ENCODE measurements around the gene HORMAD1.
"Not testable (repeated sequence)": the region's sequence is repeated elsewhere in the genome, so short reads cannot be mapped to it uniquely, and the experiment has no call there.

HORMAD1 gene

GRCh38 chr1:150696995-150697927, 23.4 kb downstream of the HORMAD1 start, which contains the start of gene GOLPH3L:
Gene GOLPH3L, minus strand, starts transcription at chr1:150697154. Its CDS starts 2,316 bp downstream, at chr1:150694838.
- peak; percentile 78 for DNase-seq

DNA sequence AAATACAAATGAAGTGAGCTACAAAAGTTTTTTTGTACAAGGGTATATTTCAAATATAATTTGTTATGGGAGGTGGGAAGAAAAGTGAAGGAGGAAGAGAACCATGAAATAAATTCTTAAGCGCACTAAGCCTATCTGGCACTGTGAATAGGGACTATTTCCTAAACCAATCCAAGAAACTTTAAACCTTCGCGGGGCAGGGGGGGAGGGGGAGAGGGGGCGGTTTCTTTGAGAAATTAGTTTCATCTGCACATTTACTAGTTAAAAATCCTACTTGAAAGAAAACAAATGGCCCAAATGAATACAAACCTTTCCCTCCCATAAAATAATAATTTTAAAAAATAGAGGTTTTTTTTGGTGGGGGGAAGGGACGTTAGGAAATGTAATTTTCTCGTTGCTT, 24.1 kb downstream of the HORMAD1 start:
- DNase-seq: no peak

DNA sequence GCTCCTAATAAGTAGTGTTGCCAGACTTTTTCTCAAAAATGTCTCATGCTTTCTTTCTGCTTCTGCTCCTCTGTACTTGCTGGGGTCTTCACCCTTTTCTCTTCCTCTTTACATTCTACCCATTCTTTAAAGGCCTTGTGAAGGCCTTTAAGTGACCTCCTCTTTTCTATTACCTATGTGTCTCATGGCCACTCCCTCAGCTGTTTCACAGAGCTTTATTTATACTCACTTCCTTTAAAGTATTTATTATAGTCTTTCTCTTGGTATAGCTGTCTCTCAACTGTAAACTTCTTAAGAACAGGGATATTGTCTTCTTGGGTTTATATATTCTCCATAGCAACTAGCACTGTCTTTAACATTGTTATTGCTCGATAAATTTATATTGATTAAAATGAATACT, 24.5 kb downstream of the HORMAD1 start:
- no peak for DNase-seq

- no peak for DNase-seq
Observed at GRCh38 chr1:150695561-150695960, 25.1 kb downstream of the HORMAD1 start.

GRCh38 chr1:150692720-150693119, 28.0 kb downstream of the HORMAD1 start:
- no peak for DNase-seq

GRCh38 chr1:150688763-150689162, 31.9 kb downstream of the HORMAD1 start:
- DNase-seq: no peak

GRCh38 chr1:150686275-150686674, 34.4 kb downstream of the HORMAD1 start:
- DNase-seq: no peak

- no peak for DNase-seq
Observed at GRCh38 chr1:150683914-150684313, 36.8 kb downstream of the HORMAD1 start.

DNA sequence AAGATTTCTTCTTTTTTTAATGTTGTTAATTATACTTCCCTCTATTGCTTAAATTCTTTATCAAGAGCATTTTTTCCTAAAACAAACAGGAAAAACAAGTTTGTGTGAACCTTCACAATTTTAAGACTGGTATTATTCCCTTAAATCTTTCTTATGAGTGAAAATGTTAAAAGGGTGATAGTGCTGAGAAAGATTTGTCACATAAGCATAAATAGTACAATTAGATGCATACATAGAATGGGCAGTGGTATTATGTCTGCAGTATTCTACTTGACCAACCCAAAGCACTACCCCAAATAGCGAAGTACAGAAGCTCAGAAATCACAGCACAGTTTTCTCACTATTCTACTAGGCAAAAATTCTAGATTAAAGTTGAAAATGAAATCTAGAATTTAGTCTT, 41.7 kb downstream of the HORMAD1 start:
- DNase-seq: no peak

- DNase-seq: no peak
Observed at GRCh38 chr1:150674881-150675280, 45.8 kb downstream of the HORMAD1 start.

DNA sequence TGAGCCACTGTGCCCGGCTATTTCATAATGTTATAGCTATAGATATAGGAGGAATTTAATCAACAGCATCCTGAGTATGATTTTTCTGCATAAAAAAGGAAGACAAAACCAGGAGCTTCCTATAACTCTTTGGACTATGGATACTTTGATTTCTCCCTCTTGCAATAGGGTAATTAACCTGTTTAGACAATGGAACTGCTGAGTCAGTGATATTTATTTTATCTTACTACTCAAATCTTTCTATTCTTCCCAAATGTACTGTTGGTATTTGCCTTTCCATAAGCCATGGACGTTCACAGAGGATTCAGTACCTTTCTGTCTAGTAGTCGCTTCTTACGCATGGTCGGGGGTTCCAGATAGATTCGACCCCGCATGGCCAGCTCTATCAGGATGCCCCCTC, 57.4 kb downstream of the HORMAD1 start:
- DNase-seq: no peak

- DNase-seq: no peak
Observed at GRCh38 chr1:150662811-150663210, 57.9 kb downstream of the HORMAD1 start.

DNA sequence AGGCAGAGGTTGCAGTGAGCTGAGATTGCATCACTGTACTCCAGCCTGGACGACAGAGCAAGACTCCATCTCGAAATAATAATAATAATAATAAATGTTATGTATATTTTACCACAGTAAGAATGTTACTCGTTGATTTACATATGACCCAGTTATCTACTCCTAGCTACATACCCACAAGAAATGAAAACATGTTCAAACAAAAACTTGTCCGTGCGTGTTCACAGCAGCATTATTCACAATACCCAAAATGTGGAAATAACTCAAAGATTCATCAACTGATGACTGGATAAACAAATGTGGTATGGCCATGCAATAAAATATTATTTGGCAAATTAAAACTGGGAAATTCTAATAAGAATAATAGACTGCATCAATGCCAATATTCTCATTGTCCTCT, 59.5 kb downstream of the HORMAD1 start:
- DNase-seq: no peak

DNA sequence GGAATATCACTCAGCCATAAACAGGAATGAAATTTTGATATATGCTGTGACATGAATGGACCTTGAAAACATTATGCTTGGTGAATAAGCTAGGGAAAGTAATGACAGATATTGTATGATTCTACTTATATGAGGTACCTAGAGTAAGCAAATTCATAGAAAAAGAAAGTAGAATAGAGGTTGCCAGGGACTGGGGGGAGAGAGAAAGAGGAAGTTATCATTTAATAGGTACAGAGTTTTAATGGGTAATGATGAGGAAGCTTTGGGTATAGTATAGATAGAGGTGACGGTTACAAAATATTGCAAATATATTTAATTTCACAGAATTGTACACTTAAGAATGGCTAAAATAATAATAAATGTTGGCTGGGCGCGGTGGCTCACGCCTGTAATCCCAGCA, 60.1 kb downstream of the HORMAD1 start:
- DNase-seq: no peak

DNA sequence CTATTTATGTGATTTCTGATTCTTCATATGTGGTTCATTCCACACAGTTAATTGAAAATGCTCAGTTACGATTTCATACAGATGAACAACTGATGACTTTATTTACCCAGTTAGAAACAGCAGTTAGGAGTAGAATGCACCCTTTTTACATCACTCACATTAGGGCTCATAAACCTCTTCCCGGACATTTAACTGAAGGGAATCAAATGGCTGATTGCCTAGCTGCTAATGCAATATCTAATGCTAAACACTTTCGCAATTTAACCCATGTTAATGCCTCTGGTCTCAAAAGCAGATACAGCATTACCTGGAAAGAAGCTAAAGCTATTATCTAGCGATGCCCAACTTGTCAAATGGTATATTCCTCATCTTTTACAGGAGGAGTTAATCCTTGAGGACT, 63.6 kb downstream of the HORMAD1 start:
- DNase-seq: not testable (repeated sequence)

- not testable (repeated sequence) for DNase-seq
Observed at GRCh38 chr1:150654635-150655034, 66.1 kb downstream of the HORMAD1 start.

DNA sequence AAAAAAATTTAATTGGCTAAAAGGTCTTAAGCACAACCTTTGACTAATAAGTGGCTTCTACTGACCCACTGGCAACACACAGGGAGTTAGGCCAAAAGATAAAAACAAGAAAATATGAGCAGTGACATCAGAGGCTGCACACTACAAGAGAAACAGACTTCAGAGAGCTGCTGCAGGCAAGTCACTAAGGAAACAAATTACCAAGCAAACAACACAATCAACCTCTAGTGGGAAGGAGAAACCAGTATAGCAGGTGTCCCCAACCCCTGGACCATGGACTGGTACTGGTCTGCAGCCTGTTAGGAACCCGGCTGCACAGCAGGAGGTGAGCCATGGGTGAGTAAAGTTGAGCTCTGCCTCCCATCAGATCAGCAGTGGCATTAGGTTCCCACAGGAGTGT, 70.5 kb downstream of the HORMAD1 start:
- DNase-seq: no peak

- DNase-seq: no peak
Observed at GRCh38 chr1:150649441-150650075, 71.1 kb downstream of the HORMAD1 start.
